OCI-LY1 (cell line): ENCODE measurements around the gene FAM210B.

Experiments used
- H2AFZ ChIP-seq: fragments of 200-600 bp; sonication (generic), shearing (Covaris generic); 2 replicates; pipeline ENCODE4 v1.6.0; 2014; ENCODE audit warnings: antibody characterized with exemption, mild to moderate bottlenecking, low read length
- H3F3A ChIP-seq: fragments of 200-600 bp; sonication (generic), shearing (Covaris generic); 2 replicates; pipeline ENCODE4 v1.6.0; 2014; ENCODE audit warnings: mild to moderate bottlenecking, antibody characterized with exemption, low read length, moderate library complexity; ENCODE audit not compliant: insufficient read depth
- H3K27ac ChIP-seq: fragments of 200-600 bp; sonication (generic); 2 replicates; pipeline ENCODE4 v1.5.1; 2014; ENCODE audit warnings: low read length, mixed run types, mild to moderate bottlenecking, low read depth; ENCODE audit not compliant: poor library complexity, severe bottlenecking
- H3K27me3 ChIP-seq: fragments of 200-600 bp; sonication (generic); 2 replicates; pipeline ENCODE4 v1.6.0; 2014; ENCODE audit warnings: antibody characterized with exemption, mild to moderate bottlenecking, low read length, moderate library complexity; ENCODE audit not compliant: insufficient read depth
- H3K36me3 ChIP-seq: fragments of 200-600 bp; sonication (generic); 2 replicates; pipeline ENCODE4 v1.6.1; 2014; ENCODE audit warnings: mild to moderate bottlenecking, antibody characterized with exemption, low read length, moderate library complexity, mixed read lengths; ENCODE audit not compliant: insufficient read depth
- H3K4me1 ChIP-seq: fragments of 200-600 bp; sonication (generic); 2 replicates; pipeline ENCODE4 v1.5.1; 2014; ENCODE audit warnings: mild to moderate bottlenecking, low read length, moderate library complexity; ENCODE audit not compliant: insufficient read depth, severe bottlenecking
- H3K4me2 ChIP-seq: fragments of 200-600 bp; sonication (generic), shearing (Covaris generic); 2 replicates; pipeline ENCODE4 v1.6.1; 2014; ENCODE audit warnings: low read length
- H3K4me3 ChIP-seq: fragments of 200-600 bp; sonication (generic); 2 replicates; pipeline ENCODE4 v1.5.1; 2014; ENCODE audit warnings: low read length, low read depth, mild to moderate bottlenecking, mixed read lengths; ENCODE audit not compliant: poor library complexity, severe bottlenecking
- H3K79me2 ChIP-seq: fragments of 200-600 bp; shearing (Covaris generic); 2 replicates; pipeline ENCODE4 v1.6.1; 2016; ENCODE audit warnings: mixed run types, low read length, mixed read lengths; ENCODE audit not compliant: insufficient read depth
- H3K9ac ChIP-seq: fragments of 200-600 bp; sonication (generic), shearing (Covaris generic); 2 replicates; pipeline ENCODE4 v1.6.1; 2014; ENCODE audit warnings: mild to moderate bottlenecking, low read length, mixed read lengths
- H3K9me2 ChIP-seq: fragments of 200-600 bp; sonication (generic), shearing (Covaris generic); 2 replicates; pipeline ENCODE4 v1.6.1; 2014; ENCODE audit warnings: low read depth, mild to moderate bottlenecking, low read length, mixed read lengths
- H3K9me3 ChIP-seq: fragments of 200-600 bp; shearing (Covaris generic); 2 replicates; pipeline ENCODE4 v1.6.1; 2014; ENCODE audit warnings: low read length, mixed read lengths
- H4K20me1 ChIP-seq: fragments of 200-600 bp; sonication (generic), shearing (Covaris generic); 2 replicates; pipeline ENCODE4 v1.6.0; 2016; ENCODE audit warnings: mild to moderate bottlenecking, low read length; ENCODE audit not compliant: insufficient read depth
- EZH2 ChIP-seq: fragments of 200-600 bp; sonication (generic), shearing (Covaris generic); IDR thresholded peaks from 2 replicates; pipeline ENCODE4 v1.8.0; 2017; ENCODE audit warnings: borderline replicate concordance, mixed run types, mild to moderate bottlenecking, antibody characterized with exemption, low read length, moderate library complexity, mixed read lengths
- TF ChIP-seq, protein P1 (sequence below): fragments of 200-600 bp; sonication (generic), shearing (Covaris generic); IDR thresholded peaks from 2 replicates; pipeline ENCODE4 v1.5.1; 2017; ENCODE audit warnings: mild to moderate bottlenecking, antibody characterized with exemption, low read length, moderate library complexity, mixed read lengths

FAM210B gene

DNA sequence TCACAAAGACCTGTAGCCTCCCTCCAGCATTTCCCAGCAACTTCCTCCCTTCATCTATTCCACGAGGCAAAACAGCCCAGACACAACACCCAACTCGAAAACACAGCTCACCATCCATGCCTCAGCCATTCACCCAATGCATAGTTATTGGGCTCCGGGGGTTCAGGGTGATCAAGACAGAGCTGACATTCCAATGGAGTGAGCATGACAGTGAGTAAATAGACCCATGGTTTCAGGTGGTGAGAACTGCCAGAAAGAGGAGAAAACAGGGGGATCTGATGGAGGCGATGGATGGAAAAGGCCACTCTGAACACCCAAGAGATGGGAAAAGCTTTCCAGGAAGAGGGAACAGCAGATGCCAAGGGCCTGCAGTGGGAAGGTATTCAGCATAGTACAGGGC, 59.1 kb downstream of the FAM210B start:
- H3K79me2 ChIP-seq = no peaks in the 10 kb centered on the region

More for the DNA sequence above, 59.1 kb downstream of the FAM210B start:
- Histone ChIP-seq H3K27me3 (no peaks in the 10 kb centered on the region), H3K27ac (no peak overlapping the region), H3K4me1 (no peaks in the 10 kb centered on the region), H3K9ac (no peak overlapping the region), H3K4me2 (no peak overlapping the region), H3K9me3 (no peaks in the 10 kb centered on the region), H3K9me2 (no peaks in the 10 kb centered on the region), H2AFZ (no peak overlapping the region), H3F3A (no peaks in the 10 kb centered on the region), H3K4me3 (no peak overlapping the region), H3K36me3 (no peaks in the 10 kb centered on the region), H4K20me1 (no peaks in the 10 kb centered on the region)
- TF ChIP-seq EZH2 = no peak
- TF ChIP-seq, protein P1, sequence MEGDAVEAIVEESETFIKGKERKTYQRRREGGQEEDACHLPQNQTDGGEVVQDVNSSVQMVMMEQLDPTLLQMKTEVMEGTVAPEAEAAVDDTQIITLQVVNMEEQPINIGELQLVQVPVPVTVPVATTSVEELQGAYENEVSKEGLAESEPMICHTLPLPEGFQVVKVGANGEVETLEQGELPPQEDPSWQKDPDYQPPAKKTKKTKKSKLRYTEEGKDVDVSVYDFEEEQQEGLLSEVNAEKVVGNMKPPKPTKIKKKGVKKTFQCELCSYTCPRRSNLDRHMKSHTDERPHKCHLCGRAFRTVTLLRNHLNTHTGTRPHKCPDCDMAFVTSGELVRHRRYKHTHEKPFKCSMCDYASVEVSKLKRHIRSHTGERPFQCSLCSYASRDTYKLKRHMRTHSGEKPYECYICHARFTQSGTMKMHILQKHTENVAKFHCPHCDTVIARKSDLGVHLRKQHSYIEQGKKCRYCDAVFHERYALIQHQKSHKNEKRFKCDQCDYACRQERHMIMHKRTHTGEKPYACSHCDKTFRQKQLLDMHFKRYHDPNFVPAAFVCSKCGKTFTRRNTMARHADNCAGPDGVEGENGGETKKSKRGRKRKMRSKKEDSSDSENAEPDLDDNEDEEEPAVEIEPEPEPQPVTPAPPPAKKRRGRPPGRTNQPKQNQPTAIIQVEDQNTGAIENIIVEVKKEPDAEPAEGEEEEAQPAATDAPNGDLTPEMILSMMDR = no peak
